ENCODE measurements around the gene AGL.
"Not testable (repeated sequence)": the region's sequence is repeated elsewhere in the genome, so short reads cannot be mapped to it uniquely, and the experiment has no call there.

Gene AGL

GRCh38 chr1:99851850-99852454 lies 1.8 kb downstream of the AGL start:
- DNase-seq, result peak; percentile 8

- DNase-seq, result no peak
Measured at GRCh38 chr1:99852648-99853047, 2.5 kb downstream of the AGL start.

- DNase-seq, result no peak
Measured at GRCh38 chr1:99855914-99856450, 5.8 kb downstream of the AGL start.

GRCh38 chr1:99857041-99857440 lies 6.9 kb downstream of the AGL start:
- not testable (repeated sequence) for DNase-seq

- DNase-seq, result peak; percentile 6
Measured at GRCh38 chr1:99858286-99858685, 8.1 kb downstream of the AGL start.

GRCh38 chr1:99858881-99859280 lies 8.7 kb downstream of the AGL start:
- no peak for DNase-seq

- no peak for DNase-seq
Measured at GRCh38 chr1:99860703-99861102, 10.5 kb downstream of the AGL start.

- no peak for DNase-seq
Measured at GRCh38 chr1:99867682-99868081, 17.5 kb downstream of the AGL start.

- no peak for DNase-seq
Measured at GRCh38 chr1:99869304-99869703, 19.1 kb downstream of the AGL start.

- no peak for DNase-seq
Measured at GRCh38 chr1:99869723-99870122, 19.6 kb downstream of the AGL start.

GRCh38 chr1:99872063-99872462 lies 21.9 kb downstream of the AGL start:
- DNase-seq, result no peak

- DNase-seq, result no peak
Measured at GRCh38 chr1:99877568-99877967, 27.4 kb downstream of the AGL start.

- no peak for DNase-seq
Measured at GRCh38 chr1:99886179-99886578, 36.0 kb downstream of the AGL start.

- DNase-seq, result no peak
Measured at GRCh38 chr1:99886841-99887240, 36.7 kb downstream of the AGL start.

GRCh38 chr1:99887890-99888289 lies 37.7 kb downstream of the AGL start:
- no peak for DNase-seq

GRCh38 chr1:99891997-99892396 lies 41.8 kb downstream of the AGL start:
- no peak for DNase-seq

- DNase-seq, result not testable (repeated sequence)
Measured at GRCh38 chr1:99903278-99903677, 53.1 kb downstream of the AGL start.

- no peak for DNase-seq
Measured at GRCh38 chr1:99906535-99906934, 56.4 kb downstream of the AGL start.

- no peak for DNase-seq
Measured at GRCh38 chr1:99917214-99917613, 67.1 kb downstream of the AGL start.

- DNase-seq, result no peak
Measured at GRCh38 chr1:99919220-99919619, 69.1 kb downstream of the AGL start.

GRCh38 chr1:99934801-99935200 lies 84.6 kb downstream of the AGL start:
- no peak for DNase-seq

- DNase-seq, result no peak
Measured at GRCh38 chr1:99935534-99935933, 85.4 kb downstream of the AGL start.

- DNase-seq, result no peak
Measured at GRCh38 chr1:99936071-99936470, 85.9 kb downstream of the AGL start.

GRCh38 chr1:99942723-99943122 lies 92.6 kb downstream of the AGL start:
- DNase-seq, result no peak

GRCh38 chr1:99943223-99943794 lies 93.1 kb downstream of the AGL start:
- peak; percentile 3 for DNase-seq
